Panc1 (cell line): ENCODE results near the gene CHCHD6. TPM values are rescaled to one million over a fixed set of nuclear protein-coding genes. Genes with fewer than 3 reads are reported as not detected.

Source experiments
- ATAC-seq: fragments of 200-7000 bp; cut with Tn5 transposase; 2 replicates; pipeline ENCODE4 v1.9.1; 2020; ENCODE audit warnings: mild to moderate bottlenecking, moderate library complexity
- BruUV-seq: library from RNA; stranded (reverse); fragments of 400-500 nt; replicated peaks from 2 replicates; lab custom pipeline; 2021; lab: Mats Ljungman, UMichigan
- CTCF ChIA-PET: fragments of 300-600 bp; sonication (Branson Sonifier 250); formaldehyde crosslinking; loops from one replicate; lab custom pipeline; 2022; ENCODE audit warnings: antibody characterized with exemption; lab: Charles Lee
- POLR2A ChIA-PET: fragments of 300-600 bp; sonication (Branson Sonifier 250); formaldehyde crosslinking; loops from one replicate; lab custom pipeline; 2022; ENCODE audit warnings: antibody characterized with exemption; lab: Charles Lee
- DNase-seq: peaks from one replicate; pipeline ENCODE4 v3.0.0-alpha.2; 2010; ENCODE audit warnings: low read depth, low spot score
- H3K27ac ChIP-seq: 2 replicates; pipeline ENCODE4 v1.5.1; 2011; ENCODE audit warnings: mild to moderate bottlenecking, low read length, inconsistent platforms
- H3K27me3 ChIP-seq: fragments of 200-500 bp; sonication (Bioruptor generic); 2 replicates; pipeline ENCODE4 v1.6.0; 2014; ENCODE audit warnings: low read length, inconsistent platforms; ENCODE audit not compliant: control insufficient read depth, insufficient read depth
- H3K36me3 ChIP-seq: fragments of 200-500 bp; sonication (Bioruptor generic); 2 replicates; pipeline ENCODE4 v1.5.1; 2014; ENCODE audit warnings: inconsistent platforms, mild to moderate bottlenecking, low read length, moderate library complexity; ENCODE audit not compliant: control insufficient read depth, insufficient read depth
- H3K4me1 ChIP-seq: 2 replicates; pipeline ENCODE4 v1.5.1; 2011; ENCODE audit warnings: inconsistent platforms, mild to moderate bottlenecking, low read length, moderate library complexity; ENCODE audit not compliant: control insufficient read depth, insufficient read depth
- H3K4me3 ChIP-seq, 2 experiments: 2 replicates each; pipeline ENCODE4 v1.5.1; 2011 to 2012; ENCODE audit warnings: low read depth in 2 of 2, low read length in 2 of 2, mild to moderate bottlenecking in 2 of 2, inconsistent platforms in 1 of 2, moderate library complexity in 1 of 2
- H3K9me3 ChIP-seq: fragments of 200-500 bp; sonication (Bioruptor generic); 2 replicates; pipeline ENCODE4 v1.5.1; 2014; ENCODE audit warnings: low read depth, mild to moderate bottlenecking, inconsistent platforms, low read length, moderate library complexity; ENCODE audit not compliant: control insufficient read depth, insufficient read depth
- CTCF ChIP-seq: fragments of 450-650 bp; IDR thresholded peaks from 2 replicates; pipeline ENCODE4 v1.5.1; 2017; ENCODE audit warnings: mild to moderate bottlenecking
- POLR2AphosphoS5 ChIP-seq: IDR thresholded peaks from 2 replicates; pipeline ENCODE4 v1.6.1; 2012; ENCODE audit warnings: mild to moderate bottlenecking, low read depth, low read length, moderate library complexity
- REST ChIP-seq, 2 experiments: IDR thresholded peaks; 2 replicates each; pipeline ENCODE4 v1.6.1; 2011 to 2012; ENCODE audit warnings: low read depth in 2 of 2, control low read depth in 1 of 2, low read length in 1 of 2, mild to moderate bottlenecking in 1 of 2, moderate library complexity in 1 of 2; ENCODE audit not compliant: insufficient read depth in 1 of 2
- SIN3A ChIP-seq: IDR thresholded peaks from 2 replicates; pipeline ENCODE4 v1.6.1; 2012; ENCODE audit warnings: low read depth, mild to moderate bottlenecking, low read length, moderate library complexity, borderline replicate concordance; ENCODE audit not compliant: insufficient read depth
- TCF7L2 ChIP-seq: IDR thresholded peaks from 2 replicates; pipeline ENCODE4 v1.6.1; 2011; ENCODE audit warnings: mild to moderate bottlenecking, low read depth, low read length, inconsistent platforms
- in situ Hi-C: cut with HindIII; loops from 2 replicates; pipeline ENCODE4 v1.10.0; 2016; ENCODE audit warnings: low sequenced_read_pairs, low pct_unique_long_range_greater_than_20kb
- intact Hi-C: fragments of 100-400 bp; cut with micrococcal nuclease; formaldehyde crosslinking; loops from one replicate; pipeline ENCODE4 v1.10.0; 2022; ENCODE audit not compliant: unreplicated experiment
- total RNA-seq: library from RNA; stranded (reverse); gene quantifications from one replicate; pipeline ENCODE4 v1.2.1, GENCODE V29; 2021; ENCODE audit not compliant: unreplicated experiment

The CHCHD6 gene
- total RNA-seq, 1 experiment from 2014 or later = 31.5 TPM

- no TSS peak for BruUV-seq
- POLR2A ChIA-PET = no interaction called here
- TF ChIP-seq CTCF (no peak), POLR2AphosphoS5 (no peak), SIN3A (no peak), TCF7L2 (no peak), REST (IDR thresholded peaks at IDR 0.05; ENCODE audit: insufficient read depth in 1 of 2, low read depth in 2 of 2, low read length in 1 of 2) (no peak)
- H3K4me1 ChIP-seq = peaks cover 8% of the 10 kb centered on the region; the same call in 1 of the 2 replicates
- ATAC-seq (no peak), DNase-seq (no peak)
- no peak overlapping the region for H3K27ac ChIP-seq
- no peak overlapping the region for H3K4me3 ChIP-seq
- H3K27me3 ChIP-seq = no peaks in the 10 kb centered on the region
- CTCF ChIA-PET = no interaction called here
- no peaks in the 10 kb centered on the region for H3K9me3 ChIP-seq
- in situ Hi-C loops = no loop called here
- intact Hi-C loops = no loop called here
- no peaks in the 10 kb centered on the region for H3K36me3 ChIP-seq
Observed at GRCh38 chr3:126912027-126912422, 208.0 kb downstream of the CHCHD6 start.

GRCh38 chr3:126912491-126913195 is 208.6 kb downstream of the CHCHD6 start:
- DNase-seq (no peak), ATAC-seq (no peak)
- no peaks in the 10 kb centered on the region for H3K9me3 ChIP-seq
- no peaks in the 10 kb centered on the region for H3K27me3 ChIP-seq
- ChIA-PET POLR2A (interaction anchor here (0.6 to 0.7 kb wide), 2 partner anchors 52 to 814 kb away, joined by 3 to 6 read pairs; no protein-coding TSS in a partner anchor), CTCF (no interaction called here)
- intact Hi-C loops (no loop called here), in situ Hi-C loops (no loop called here)
- H3K36me3 ChIP-seq = no peaks in the 10 kb centered on the region
- peaks cover 8% of the 10 kb centered on the region; the same call in 1 of the 2 replicates for H3K4me1 ChIP-seq
- no peak overlapping the region for H3K4me3 ChIP-seq
- no TSS peak for BruUV-seq
- TF ChIP-seq POLR2AphosphoS5 (no peak), CTCF (no peak), TCF7L2 (no peak), REST (IDR thresholded peaks at IDR 0.05; ENCODE audit: insufficient read depth in 1 of 2, low read depth in 2 of 2, low read length in 1 of 2) (no peak), SIN3A (no peak)
- no peak overlapping the region for H3K27ac ChIP-seq
